GM10847 (cell line): Measurements from ENCODE around the gene CCSER2.

Experiments
- POLR2A ChIP-seq: IDR thresholded peaks from 2 replicates; pipeline ENCODE4 v1.6.1; 2011; ENCODE audit not compliant: insufficient read length; ENCODE audit errors: extremely low read depth

CCSER2 gene

DNA sequence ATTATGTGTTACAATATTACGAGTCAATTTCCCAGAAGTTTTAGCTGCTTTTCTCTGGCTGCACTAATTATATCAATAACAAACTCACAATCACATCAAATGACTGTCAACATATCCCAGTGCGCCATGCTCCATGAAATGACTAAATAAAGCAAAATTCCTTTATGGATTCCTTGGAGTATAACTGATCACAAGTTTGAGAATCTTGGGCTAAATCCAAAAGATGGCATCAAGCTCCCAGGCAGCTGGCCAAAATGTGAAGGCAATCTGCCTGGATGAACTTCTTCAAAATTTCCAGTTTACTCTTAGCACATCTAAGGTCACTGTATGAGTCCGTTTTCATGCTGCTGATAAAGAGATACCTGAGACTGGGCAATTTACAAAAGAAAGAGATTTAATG is 210.8 kb downstream of the CCSER2 start:
- TF ChIP-seq POLR2A = no peak

GRCh38 chr10:84540022-84540616 is 211.7 kb downstream of the CCSER2 start:
- no peak for TF ChIP-seq POLR2A

GRCh38 chr10:84540617-84541288 is 212.4 kb downstream of the CCSER2 start:
- no peak for TF ChIP-seq POLR2A

DNA sequence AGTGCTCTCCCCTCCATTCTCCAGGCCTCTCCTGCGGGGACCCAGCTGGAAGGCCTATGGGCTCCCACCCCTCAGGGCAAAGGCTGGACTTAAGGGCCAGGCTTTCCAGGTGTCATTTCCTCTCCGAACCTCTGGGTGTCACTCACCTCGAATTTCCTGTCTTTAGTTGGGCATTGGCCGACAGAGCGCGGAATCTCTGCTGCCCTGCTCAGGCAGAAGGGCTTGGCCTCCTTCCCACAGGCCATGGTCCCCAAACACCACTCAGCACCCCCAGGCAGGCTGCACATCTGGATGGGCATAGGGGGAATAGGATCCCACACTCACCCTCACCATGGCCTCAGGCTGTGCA is 212.9 kb downstream of the CCSER2 start:
- no peak for TF ChIP-seq POLR2A

GRCh38 chr10:84542522-84543490 is 214.4 kb downstream of the CCSER2 start:
- no peak for TF ChIP-seq POLR2A

- no peak for TF ChIP-seq POLR2A
Observed at GRCh38 chr10:84543948-84544347, 215.6 kb downstream of the CCSER2 start.

- TF ChIP-seq POLR2A = no peak
Observed at GRCh38 chr10:84545651-84546050, 217.3 kb downstream of the CCSER2 start.

DNA sequence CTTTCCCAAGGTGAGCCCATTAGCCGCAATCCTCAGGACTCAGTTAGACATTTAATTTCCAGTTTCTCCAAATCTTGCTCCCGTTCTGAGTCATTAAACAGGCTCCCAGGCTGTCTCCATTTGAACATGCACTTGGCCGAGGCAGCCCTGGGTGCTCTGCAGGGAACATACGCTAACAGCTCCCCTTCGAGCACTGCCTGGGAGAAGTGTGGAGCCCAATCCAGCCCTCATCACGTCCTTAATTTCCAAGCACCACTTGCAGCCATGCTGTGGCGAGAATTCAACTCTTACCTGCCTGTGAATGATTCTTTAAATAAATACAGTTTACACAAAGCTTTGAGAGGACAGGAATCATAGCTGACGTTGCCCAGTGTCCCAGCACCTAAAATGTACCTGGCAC is 218.2 kb downstream of the CCSER2 start:
- TF ChIP-seq POLR2A = no peak

DNA sequence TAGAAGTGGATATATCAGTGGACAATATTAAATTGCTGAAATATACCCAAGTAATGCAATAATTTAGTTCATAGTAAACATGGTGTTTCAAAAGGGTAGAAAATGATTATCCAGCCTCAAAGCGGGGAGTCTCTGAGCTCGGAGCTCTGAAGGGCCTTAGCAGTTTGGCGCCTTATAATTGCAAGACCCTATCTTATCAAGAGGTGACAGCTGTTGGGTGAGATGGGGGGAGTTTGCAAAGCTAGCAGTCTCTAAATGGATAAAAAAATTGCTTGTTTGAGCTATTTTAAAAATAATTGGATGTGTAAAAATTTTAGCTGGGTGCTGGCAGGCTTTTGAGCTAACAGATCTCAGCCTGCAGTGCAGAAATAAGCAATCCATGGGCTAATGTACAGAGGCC is 219.2 kb downstream of the CCSER2 start:
- no peak for TF ChIP-seq POLR2A

- no peak for TF ChIP-seq POLR2A
Observed at GRCh38 chr10:84548869-84549268, 220.5 kb downstream of the CCSER2 start.

GRCh38 chr10:84549368-84550165 is 221.2 kb downstream of the CCSER2 start:
- TF ChIP-seq POLR2A = no peak

GRCh38 chr10:84550756-84551436 is 222.5 kb downstream of the CCSER2 start:
- TF ChIP-seq POLR2A = no peak

GRCh38 chr10:84551437-84552120 is 223.2 kb downstream of the CCSER2 start:
- no peak for TF ChIP-seq POLR2A

DNA sequence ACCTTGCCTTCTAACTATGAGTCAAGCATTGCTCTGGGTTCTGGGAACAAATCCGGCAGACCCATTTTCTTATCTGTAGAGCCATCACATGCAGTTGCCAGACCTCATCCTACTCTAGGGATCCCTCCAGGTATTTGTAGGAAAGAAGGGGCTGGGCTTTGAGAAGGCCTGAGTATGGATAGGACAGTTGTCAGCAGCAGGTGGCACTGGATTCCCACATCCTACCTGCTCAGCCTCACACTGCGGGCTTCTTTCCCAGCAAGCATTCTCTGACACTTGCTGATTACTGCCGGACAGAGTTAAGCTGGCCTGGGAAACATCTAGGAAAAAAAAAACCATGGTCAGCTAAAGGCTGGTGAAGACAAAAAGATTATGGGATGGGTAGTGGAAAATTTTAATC is 224.1 kb downstream of the CCSER2 start:
- no peak for TF ChIP-seq POLR2A

GRCh38 chr10:84562592-84562991 is 234.2 kb downstream of the CCSER2 start:
- TF ChIP-seq POLR2A = no peak

DNA sequence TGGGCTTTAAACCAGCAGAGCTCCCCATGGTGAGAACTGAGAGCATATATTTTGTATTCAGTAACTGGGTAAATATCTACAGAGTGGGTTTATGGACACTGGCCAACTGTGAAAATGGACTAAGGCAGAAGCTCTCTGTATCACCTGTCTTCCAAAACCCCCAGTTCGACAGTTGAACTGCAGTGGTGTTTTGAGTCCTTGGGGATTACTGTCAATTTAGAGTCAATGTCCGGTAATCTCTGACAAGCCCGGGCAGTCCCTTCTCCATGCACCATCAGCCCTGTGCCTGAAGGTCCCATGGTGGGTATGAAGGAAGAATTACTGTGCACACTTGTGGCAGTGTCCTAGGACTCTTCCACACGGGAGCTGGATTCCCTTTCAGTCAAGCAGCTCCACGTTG is 235.0 kb downstream of the CCSER2 start:
- TF ChIP-seq POLR2A = no peak
